Smooth muscle cell (in vitro differentiated cells): Measurements from ENCODE around the gene ZMAT3. TPM values are rescaled to one million over a fixed set of nuclear protein-coding genes. Genes with fewer than 3 reads are reported as not detected.

ENCODE experiments used
- DNase-seq: peaks from one replicate; lab custom pipeline; 2025; ENCODE audit not compliant: unreplicated experiment; lab: John Stamatoyannopoulos, UW
- H2AFZ ChIP-seq: fragments of 200-600 bp; sonication (generic); 2 replicates; pipeline ENCODE4 v1.6.0; 2016; ENCODE audit warnings: antibody characterized with exemption, low read depth, mild to moderate bottlenecking
- H3F3A ChIP-seq: fragments of 200-600 bp; sonication (generic); 2 replicates; pipeline ENCODE4 v1.6.0; 2017; ENCODE audit warnings: antibody characterized with exemption, low read depth
- H3K27ac ChIP-seq: fragments of 200-600 bp; sonication (generic); 2 replicates; pipeline ENCODE4 v1.5.1; 2016; ENCODE audit warnings: low read depth, mild to moderate bottlenecking
- H3K27me3 ChIP-seq: fragments of 200-600 bp; sonication (generic); 2 replicates; pipeline ENCODE4 v1.6.1; 2016; ENCODE audit warnings: low read depth, mild to moderate bottlenecking
- H3K36me3 ChIP-seq: fragments of 200-600 bp; sonication (generic); 2 replicates; pipeline ENCODE4 v1.5.1; 2016; ENCODE audit warnings: low read depth
- H3K4me1 ChIP-seq: fragments of 200-600 bp; sonication (generic); 2 replicates; pipeline ENCODE4 v1.5.1; 2016; ENCODE audit warnings: low read depth
- H3K4me2 ChIP-seq: fragments of 200-600 bp; sonication (generic); 2 replicates; pipeline ENCODE4 v1.6.0; 2016; ENCODE audit warnings: mild to moderate bottlenecking
- H3K4me3 ChIP-seq: fragments of 200-600 bp; sonication (generic); 2 replicates; pipeline ENCODE4 v1.5.1; 2016; ENCODE audit warnings: mild to moderate bottlenecking
- H3K79me2 ChIP-seq: fragments of 200-600 bp; sonication (generic); 2 replicates; pipeline ENCODE4 v1.6.0; 2016; ENCODE audit warnings: low read depth, mild to moderate bottlenecking
- H3K9ac ChIP-seq: fragments of 200-600 bp; sonication (generic); 2 replicates; pipeline ENCODE4 v1.6.0; 2016; ENCODE audit warnings: low read depth
- H3K9me3 ChIP-seq: fragments of 200-600 bp; sonication (generic); replicated peaks from 2 replicates; pipeline ENCODE4 v1.5.1; 2016; ENCODE audit warnings: low read depth
- H4K20me1 ChIP-seq: fragments of 200-600 bp; sonication (generic); 2 replicates; pipeline ENCODE4 v1.6.0; 2016; ENCODE audit warnings: low read depth
- WGBS: methylation state at CpG from one replicate; pipeline ENCODE4 v1.1.7; 2016; ENCODE audit warnings: low lambda C conversion rate; 5-methylcytosine and 5-hydroxymethylcytosine counted together
- polyA plus RNA-seq: library from polyadenylated mRNA; unstranded; fragments of >200 nt; fragmentation: Nextera tagmentation; extraction: Ambion mirVana; gene quantifications from 2 replicates; pipeline ENCODE4 v1.2.1, GENCODE V29; 2016
- total RNA-seq: library from RNA; depleted of rRNA; stranded (reverse); fragments of >200 nt; gene quantifications from 2 replicates; pipeline ENCODE4 v1.2.3, GENCODE V29; 2014
- TF ChIP-seq, protein P1 (sequence below): fragments of 200-600 bp; sonication (generic); IDR thresholded peaks from 2 replicates; pipeline ENCODE4 v1.5.1; 2017; ENCODE audit warnings: borderline replicate concordance, mild to moderate bottlenecking, antibody characterized with exemption; ENCODE audit not compliant: insufficient read depth, poor library complexity, severe bottlenecking

The ZMAT3 gene
- total and polyA plus RNA-seq, 2 experiments from 2014 or later = 34.8 to 54.4 TPM

DNA sequence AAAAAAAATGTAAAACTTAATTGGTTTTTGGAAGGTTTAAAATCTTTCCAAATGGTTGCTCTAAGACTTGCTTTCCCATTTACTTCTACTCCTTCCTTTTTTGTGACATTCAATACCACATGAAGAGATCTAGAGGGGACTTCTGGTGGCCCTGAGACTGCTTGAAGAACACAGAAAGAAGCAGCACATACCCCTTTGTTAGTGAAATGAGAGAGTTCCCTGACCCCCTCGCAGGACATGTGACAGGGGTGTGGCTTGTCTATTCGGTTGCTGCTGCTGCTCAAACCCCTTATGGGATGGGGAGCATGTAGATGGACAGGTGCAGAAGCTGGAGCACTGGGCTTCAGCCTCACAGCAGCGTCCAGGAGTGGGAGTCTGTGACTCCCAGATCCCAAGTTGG is 71.0 kb downstream of the ZMAT3 start:
- no peaks in the 10 kb centered on the region for H3K79me2 ChIP-seq
- H3K4me1 ChIP-seq = no peaks in the 10 kb centered on the region
- no peak for DNase-seq
- no peaks in the 10 kb centered on the region for H3F3A ChIP-seq
- no peaks in the 10 kb centered on the region for H4K20me1 ChIP-seq
- H3K9me3 ChIP-seq = no peaks in the 10 kb centered on the region
- H3K9ac ChIP-seq = no peak overlapping the region
- 84% methylated on average over 3 of the region's 3 CpGs for WGBS
- TF ChIP-seq, protein P1, sequence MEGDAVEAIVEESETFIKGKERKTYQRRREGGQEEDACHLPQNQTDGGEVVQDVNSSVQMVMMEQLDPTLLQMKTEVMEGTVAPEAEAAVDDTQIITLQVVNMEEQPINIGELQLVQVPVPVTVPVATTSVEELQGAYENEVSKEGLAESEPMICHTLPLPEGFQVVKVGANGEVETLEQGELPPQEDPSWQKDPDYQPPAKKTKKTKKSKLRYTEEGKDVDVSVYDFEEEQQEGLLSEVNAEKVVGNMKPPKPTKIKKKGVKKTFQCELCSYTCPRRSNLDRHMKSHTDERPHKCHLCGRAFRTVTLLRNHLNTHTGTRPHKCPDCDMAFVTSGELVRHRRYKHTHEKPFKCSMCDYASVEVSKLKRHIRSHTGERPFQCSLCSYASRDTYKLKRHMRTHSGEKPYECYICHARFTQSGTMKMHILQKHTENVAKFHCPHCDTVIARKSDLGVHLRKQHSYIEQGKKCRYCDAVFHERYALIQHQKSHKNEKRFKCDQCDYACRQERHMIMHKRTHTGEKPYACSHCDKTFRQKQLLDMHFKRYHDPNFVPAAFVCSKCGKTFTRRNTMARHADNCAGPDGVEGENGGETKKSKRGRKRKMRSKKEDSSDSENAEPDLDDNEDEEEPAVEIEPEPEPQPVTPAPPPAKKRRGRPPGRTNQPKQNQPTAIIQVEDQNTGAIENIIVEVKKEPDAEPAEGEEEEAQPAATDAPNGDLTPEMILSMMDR = no peak
- no peaks in the 10 kb centered on the region for H3K27me3 ChIP-seq
- H3K4me2 ChIP-seq = no peak overlapping the region
- no peak overlapping the region for H3K27ac ChIP-seq
- no peak overlapping the region for H3K4me3 ChIP-seq
- no peaks in the 10 kb centered on the region for H3K36me3 ChIP-seq
- H2AFZ ChIP-seq = no peak overlapping the region

DNA sequence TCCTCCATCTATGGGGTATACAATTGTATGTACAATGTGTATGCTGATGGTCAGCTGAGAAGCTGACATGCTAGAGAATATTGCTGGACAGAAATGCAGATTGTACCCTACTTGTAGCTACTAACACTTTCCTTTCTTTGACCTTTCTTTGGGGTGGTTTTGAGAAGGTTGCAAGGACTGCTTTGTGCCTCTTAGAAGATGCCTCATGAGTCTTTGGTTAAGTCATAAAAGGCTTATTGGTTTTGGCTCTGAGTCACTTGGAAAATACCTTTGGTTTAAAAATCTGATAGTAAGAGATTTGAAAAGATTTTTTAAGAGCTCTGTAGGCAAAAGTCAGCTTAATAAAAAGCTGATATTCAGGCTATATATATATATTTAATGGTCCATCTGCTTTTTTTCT is 71.5 kb downstream of the ZMAT3 start:
- TF ChIP-seq, protein P1 = no peak
- Histone ChIP-seq H3K79me2 (no peaks in the 10 kb centered on the region), H3F3A (no peaks in the 10 kb centered on the region), H3K4me2 (no peak overlapping the region), H3K27ac (no peak overlapping the region), H4K20me1 (no peaks in the 10 kb centered on the region), H3K27me3 (no peaks in the 10 kb centered on the region), H3K4me1 (no peaks in the 10 kb centered on the region), H3K36me3 (no peaks in the 10 kb centered on the region), H3K9ac (no peak overlapping the region), H3K9me3 (no peaks in the 10 kb centered on the region), H2AFZ (no peak overlapping the region), H3K4me3 (no peak overlapping the region)
- no peak for DNase-seq

DNA sequence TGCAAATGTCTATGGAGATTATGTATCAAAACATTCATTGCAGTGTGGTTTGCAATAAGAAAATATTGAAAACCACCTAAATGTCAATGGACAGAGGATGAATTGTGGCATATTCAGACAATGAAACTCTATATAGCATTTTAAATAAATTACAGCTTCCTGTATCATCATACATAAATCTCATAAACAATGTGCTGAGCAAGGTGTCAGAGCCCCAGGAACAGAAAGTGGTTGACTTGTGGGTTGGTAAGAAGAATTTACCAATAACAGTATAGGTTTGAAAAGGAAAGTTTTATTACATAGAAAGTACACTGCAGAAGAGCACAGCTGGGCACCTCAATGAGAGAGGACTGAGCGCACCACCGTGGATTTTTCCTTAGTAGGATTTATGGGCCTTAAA is 75.2 kb downstream of the ZMAT3 start:
- Histone ChIP-seq H3K27ac (no peak overlapping the region), H2AFZ (no peak overlapping the region), H4K20me1 (no peaks in the 10 kb centered on the region), H3K36me3 (no peaks in the 10 kb centered on the region), H3K4me1 (no peaks in the 10 kb centered on the region), H3K9ac (no peak overlapping the region), H3K27me3 (no peaks in the 10 kb centered on the region), H3K4me3 (no peak overlapping the region), H3K79me2 (no peaks in the 10 kb centered on the region), H3K9me3 (no peaks in the 10 kb centered on the region), H3K4me2 (no peak overlapping the region), H3F3A (no peaks in the 10 kb centered on the region)
- TF ChIP-seq, protein P1 = no peak
- WGBS = 94% methylated on average over 2 of the region's 2 CpGs
- no peak for DNase-seq

DNA sequence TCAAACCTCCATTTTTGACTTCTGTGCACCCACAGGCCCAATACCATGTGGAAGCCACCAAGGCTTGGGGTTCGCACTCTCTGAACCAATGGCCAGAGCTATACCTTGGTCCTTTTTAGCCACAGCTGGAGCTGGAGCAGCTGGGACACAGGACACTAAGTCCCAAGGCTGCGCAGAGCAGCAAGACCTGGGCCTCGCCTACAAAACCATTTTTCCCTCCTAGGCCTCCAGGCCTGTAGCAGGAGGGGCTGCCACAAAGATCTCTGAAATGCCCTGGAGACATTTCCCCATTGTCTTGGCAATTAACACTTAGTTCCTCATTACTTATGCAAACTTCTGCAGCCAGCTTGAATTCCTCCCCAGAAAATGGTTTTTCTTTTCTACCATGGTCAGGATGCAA is 81.3 kb downstream of the ZMAT3 start:
- Histone ChIP-seq H4K20me1 (no peaks in the 10 kb centered on the region), H3K9ac (no peak overlapping the region), H3K27ac (no peak overlapping the region), H3K4me1 (no peaks in the 10 kb centered on the region), H3K36me3 (no peaks in the 10 kb centered on the region), H3K4me2 (no peak overlapping the region), H3K9me3 (no peaks in the 10 kb centered on the region), H2AFZ (no peak overlapping the region), H3K4me3 (no peak overlapping the region), H3K79me2 (no peaks in the 10 kb centered on the region), H3F3A (no peaks in the 10 kb centered on the region), H3K27me3 (no peaks in the 10 kb centered on the region)
- TF ChIP-seq, protein P1 = no peak
- DNase-seq = no peak
- 91% methylated on average over 3 of the region's 3 CpGs for WGBS
